LNCaP clone FGC (cell line): ENCODE measurements around the gene SCD5.

Experiments
- DNase-seq: peaks from one replicate; pipeline ENCODE4 v3.0.0-alpha.2; 2011; ENCODE audit warnings: low read depth
- H3K4me3 ChIP-seq: 2 replicates; pipeline ENCODE4 v1.5.1; 2011; ENCODE audit warnings: mild to moderate bottlenecking, low read depth, low read length, control low read depth
- CTCF ChIP-seq: IDR thresholded peaks from 2 replicates; pipeline ENCODE4 v1.5.1; 2012; ENCODE audit warnings: mild to moderate bottlenecking; ENCODE audit not compliant: control insufficient read depth, insufficient read depth; ENCODE audit errors: extremely low read depth

Gene SCD5

GRCh38 chr4:82809619-82810018 lies 11.0 kb upstream of the SCD5 start:
- no peak for TF ChIP-seq CTCF
- DNase-seq = no peak

GRCh38 chr4:82803746-82804145 lies 5.2 kb upstream of the SCD5 start:
- DNase-seq = no peak
- TF ChIP-seq CTCF = no peak
- no peak overlapping the region for H3K4me3 ChIP-seq

More at GRCh38 chr4:82809619-82810018, 11.0 kb upstream of the SCD5 start:
- no peak overlapping the region for H3K4me3 ChIP-seq

- no peak overlapping the region for H3K4me3 ChIP-seq
- no peak for TF ChIP-seq CTCF
- DNase-seq = no peak
Observed at GRCh38 chr4:82802911-82803310, 4.3 kb upstream of the SCD5 start.

- DNase-seq = no peak
- TF ChIP-seq CTCF = peak; percentile 74
- H3K4me3 ChIP-seq = no peak overlapping the region
Observed at GRCh38 chr4:82801910-82802521, 3.4 kb upstream of the SCD5 start.

GRCh38 chr4:82799006-82799881 lies 648 bp upstream of the SCD5 start:
- H3K4me3 ChIP-seq = peak overlapping the region; percentile 56
- DNase-seq = peak; percentile 33
- TF ChIP-seq CTCF = no peak

GRCh38 chr4:82797405-82798111 lies 1.0 kb downstream of the SCD5 start:
- H3K4me3 ChIP-seq = no peak overlapping the region
- no peak for DNase-seq
- TF ChIP-seq CTCF = no peak
